Stimulated activated CD4-positive, alpha-beta T cell treated with anti-CD3 and anti-CD28 coated beads, Interleukin-4, amount 100 ng/mL, for 1 hour (primary cell): ENCODE results near the gene SEL1L3.

Source experiments
- DNase-seq: peaks from one replicate; pipeline ENCODE4 v3.0.0-alpha.2; 2020

SEL1L3 gene

DNA sequence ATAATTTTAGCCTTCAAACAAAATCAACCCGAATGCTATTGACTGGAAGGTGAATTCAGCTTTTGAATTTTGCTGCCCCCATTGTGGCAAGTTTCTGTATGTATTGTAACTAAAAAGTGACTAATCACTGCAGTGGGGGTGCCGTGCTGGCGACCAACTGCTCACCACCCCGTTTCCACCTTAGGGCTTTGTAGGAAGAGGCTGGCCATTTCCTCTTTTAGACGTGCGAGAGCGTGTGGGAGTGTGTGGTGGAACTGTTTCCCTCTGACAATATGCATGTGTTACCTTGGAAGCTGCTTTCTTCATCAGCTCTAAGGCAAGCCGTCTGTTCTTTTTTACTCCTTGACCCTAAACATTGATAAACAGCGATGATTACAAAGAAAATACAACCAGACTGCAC lies 78.8 kb downstream of the SEL1L3 start:
- DNase-seq: no peak

- DNase-seq: no peak
Measured at GRCh38 chr4:25783126-25783525, 79.7 kb downstream of the SEL1L3 start.

GRCh38 chr4:25782482-25782881 lies 80.3 kb downstream of the SEL1L3 start:
- no peak for DNase-seq

GRCh38 chr4:25779021-25779420 lies 83.8 kb downstream of the SEL1L3 start:
- DNase-seq: no peak

GRCh38 chr4:25776795-25777194 lies 86.0 kb downstream of the SEL1L3 start:
- no peak for DNase-seq

GRCh38 chr4:25775166-25775565 lies 87.6 kb downstream of the SEL1L3 start:
- no peak for DNase-seq

- DNase-seq: no peak
Measured at GRCh38 chr4:25773358-25773757, 89.4 kb downstream of the SEL1L3 start.

DNA sequence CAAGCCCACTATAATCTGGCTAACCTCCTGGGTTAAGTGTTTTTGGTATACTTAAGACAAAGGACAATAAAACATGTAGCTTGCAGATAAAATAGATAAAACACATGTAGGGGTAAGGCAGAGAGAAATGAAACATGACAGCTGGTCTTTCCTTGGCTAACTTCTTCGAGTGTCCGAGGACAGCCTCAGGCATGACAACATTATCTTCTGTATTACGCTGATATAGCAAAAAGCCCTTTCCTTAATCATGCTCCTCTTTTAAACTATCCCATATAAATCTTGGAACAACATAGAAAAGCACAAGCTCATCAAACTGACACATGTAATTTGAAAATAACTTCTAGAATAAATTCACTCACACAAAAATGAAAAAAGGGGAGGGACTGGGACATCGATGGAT lies 91.1 kb downstream of the SEL1L3 start:
- DNase-seq: no peak

- DNase-seq: no peak
Measured at GRCh38 chr4:25770847-25771246, 91.9 kb downstream of the SEL1L3 start.

DNA sequence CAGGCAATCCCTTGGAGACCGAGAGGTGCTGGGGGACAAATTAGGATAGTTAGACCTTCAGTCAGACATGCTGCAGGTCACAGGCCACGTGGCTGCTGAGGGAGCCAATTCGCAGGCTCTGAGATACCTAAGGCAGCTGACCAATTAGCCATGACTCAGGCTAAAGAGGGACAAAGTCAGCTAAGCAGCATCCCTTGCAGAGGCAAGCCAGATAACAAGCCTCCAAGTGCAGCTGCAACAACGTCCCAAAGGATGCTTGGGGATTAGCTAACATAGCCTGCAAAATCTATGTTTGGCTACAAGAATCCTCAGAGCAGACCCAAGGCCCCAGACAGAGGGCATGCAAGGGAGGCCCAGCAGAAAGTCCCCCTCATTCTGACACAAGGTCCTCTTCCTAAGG lies 93.5 kb downstream of the SEL1L3 start:
- no peak for DNase-seq

GRCh38 chr4:25767877-25768725 lies 94.7 kb downstream of the SEL1L3 start:
- no peak for DNase-seq

- no peak for DNase-seq
Measured at GRCh38 chr4:25760518-25761157, 102.2 kb downstream of the SEL1L3 start.

- DNase-seq: no peak
Measured at GRCh38 chr4:25760048-25760447, 102.7 kb downstream of the SEL1L3 start.

- DNase-seq: no peak
Measured at GRCh38 chr4:25759101-25759500, 103.7 kb downstream of the SEL1L3 start.

- DNase-seq: no peak
Measured at GRCh38 chr4:25757452-25757851, 105.3 kb downstream of the SEL1L3 start.

DNA sequence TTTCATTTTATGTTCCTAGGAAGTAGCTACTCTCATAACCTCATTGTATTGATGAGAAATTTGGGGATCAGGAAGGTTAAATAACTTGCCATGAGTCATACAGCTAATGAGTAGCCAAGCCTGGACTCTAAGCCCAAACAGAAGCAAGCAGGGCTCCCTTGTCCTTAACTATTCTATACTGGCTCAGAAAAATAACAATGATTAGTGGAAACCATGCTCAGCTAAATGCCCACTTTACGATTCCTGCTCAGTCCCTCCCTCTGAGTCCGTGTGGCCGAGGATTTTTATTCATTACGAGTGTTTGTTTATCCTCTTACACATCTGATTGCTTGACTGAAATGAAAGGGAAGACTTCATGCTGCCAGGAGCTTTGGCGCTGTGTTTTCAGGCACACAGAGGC lies 106.3 kb downstream of the SEL1L3 start:
- DNase-seq: no peak

- DNase-seq: no peak
Measured at GRCh38 chr4:25755911-25756310, 106.9 kb downstream of the SEL1L3 start.

DNA sequence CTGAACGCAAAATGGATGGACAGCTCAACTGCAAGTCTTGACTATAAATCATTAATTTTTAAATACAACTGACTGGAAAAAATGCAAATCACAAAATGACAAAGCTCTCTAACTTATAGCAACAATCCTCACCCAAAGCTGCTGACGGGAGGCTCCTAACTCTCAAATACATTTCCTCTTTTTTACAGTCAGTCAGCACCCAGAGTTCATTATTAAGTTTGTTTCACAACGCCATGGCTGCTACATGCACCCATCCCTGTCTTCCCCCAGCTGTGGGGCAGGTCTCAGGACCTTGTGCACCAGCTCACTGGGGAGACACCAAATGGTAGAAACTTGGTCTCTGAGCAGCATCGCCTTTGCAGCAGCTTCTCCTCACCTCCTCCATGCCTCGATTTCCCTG lies 109.5 kb downstream of the SEL1L3 start:
- no peak for DNase-seq

- no peak for DNase-seq
Measured at GRCh38 chr4:25750874-25751273, 111.9 kb downstream of the SEL1L3 start.

- no peak for DNase-seq
Measured at GRCh38 chr4:25749150-25749794, 113.5 kb downstream of the SEL1L3 start.

GRCh38 chr4:25743971-25744370 lies 118.8 kb downstream of the SEL1L3 start:
- DNase-seq: no peak

GRCh38 chr4:25729564-25729963 lies 133.2 kb downstream of the SEL1L3 start:
- DNase-seq: no peak

GRCh38 chr4:25728886-25729285 lies 133.9 kb downstream of the SEL1L3 start:
- no peak for DNase-seq
